ENCODE measurements around the gene MINAR1. TPM values are rescaled to one million over a fixed set of nuclear protein-coding genes. Genes with fewer than 3 reads are reported as not detected.

Gene MINAR1
- total and polyA plus RNA-seq, 9 donors, result 0.12 to 0.62 (median 0.23) TPM

DNA sequence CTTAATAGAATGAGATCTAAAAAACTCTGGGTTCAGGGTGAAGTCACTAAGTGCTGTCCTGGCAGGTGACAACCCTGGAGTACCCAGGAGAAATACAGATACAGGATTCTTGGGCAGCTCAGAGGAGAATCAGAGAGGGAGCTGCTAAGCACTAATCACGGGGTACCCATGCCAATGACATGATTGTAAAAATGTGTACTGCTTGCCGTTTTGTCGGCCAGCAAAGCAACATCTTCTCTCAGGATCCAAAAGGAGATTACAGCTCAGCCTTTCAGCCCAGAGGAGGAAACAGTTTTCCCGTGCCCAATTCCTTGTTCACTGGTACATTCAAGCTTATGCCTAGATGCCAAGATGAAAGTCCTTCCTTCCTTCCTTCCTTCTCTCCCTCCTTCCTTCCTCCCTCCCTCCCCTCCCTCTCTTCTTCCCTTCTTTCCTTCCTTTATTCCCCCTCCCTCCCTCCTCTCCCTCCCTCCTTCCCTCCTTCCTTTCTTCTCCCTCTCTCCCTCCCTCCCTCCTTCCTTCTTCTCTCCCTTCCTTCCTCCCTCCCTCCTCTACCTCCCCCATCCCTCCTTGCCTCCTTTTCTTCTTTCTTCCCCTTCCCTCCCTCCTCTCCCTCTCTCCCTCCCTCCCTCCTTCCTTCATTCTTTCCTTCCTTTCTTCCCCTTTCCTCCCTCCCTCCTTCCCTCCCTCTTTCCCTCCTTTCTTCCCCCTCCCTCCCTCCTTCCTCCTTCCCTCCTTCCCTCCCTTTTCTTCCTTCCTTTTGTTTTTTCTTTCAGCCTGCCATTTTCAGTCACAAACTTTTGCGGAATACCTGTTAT lies 4.1 kb upstream of the MINAR1 start:
- no peak for DNase-seq
- TF ChIP-seq, protein P1, sequence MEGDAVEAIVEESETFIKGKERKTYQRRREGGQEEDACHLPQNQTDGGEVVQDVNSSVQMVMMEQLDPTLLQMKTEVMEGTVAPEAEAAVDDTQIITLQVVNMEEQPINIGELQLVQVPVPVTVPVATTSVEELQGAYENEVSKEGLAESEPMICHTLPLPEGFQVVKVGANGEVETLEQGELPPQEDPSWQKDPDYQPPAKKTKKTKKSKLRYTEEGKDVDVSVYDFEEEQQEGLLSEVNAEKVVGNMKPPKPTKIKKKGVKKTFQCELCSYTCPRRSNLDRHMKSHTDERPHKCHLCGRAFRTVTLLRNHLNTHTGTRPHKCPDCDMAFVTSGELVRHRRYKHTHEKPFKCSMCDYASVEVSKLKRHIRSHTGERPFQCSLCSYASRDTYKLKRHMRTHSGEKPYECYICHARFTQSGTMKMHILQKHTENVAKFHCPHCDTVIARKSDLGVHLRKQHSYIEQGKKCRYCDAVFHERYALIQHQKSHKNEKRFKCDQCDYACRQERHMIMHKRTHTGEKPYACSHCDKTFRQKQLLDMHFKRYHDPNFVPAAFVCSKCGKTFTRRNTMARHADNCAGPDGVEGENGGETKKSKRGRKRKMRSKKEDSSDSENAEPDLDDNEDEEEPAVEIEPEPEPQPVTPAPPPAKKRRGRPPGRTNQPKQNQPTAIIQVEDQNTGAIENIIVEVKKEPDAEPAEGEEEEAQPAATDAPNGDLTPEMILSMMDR (IDR thresholded peaks at IDR 0.05), result no peak
- TF ChIP-seq POLR2A (IDR thresholded peaks at IDR 0.05) (no peak), EP300 (IDR thresholded peaks at IDR 0.05) (no peak)
- H3K9me3 ChIP-seq, result no peaks in the 10 kb centered on the region
- H3K27ac ChIP-seq, result no peak overlapping the region
- 65 to 69% (median 67%) methylated on average over 5 of the region's 5 CpGs for WGBS, 3 donors
- no peak overlapping the region for H3K4me3 ChIP-seq
- peaks cover 2% of the 10 kb centered on the region for H3K4me1 ChIP-seq (ENCODE audit: insufficient read depth)
- no peaks in the 10 kb centered on the region for H3K36me3 ChIP-seq
- intact Hi-C loops (cut with DNase I), result no loop called here
- H3K27me3 ChIP-seq, result no peaks in the 10 kb centered on the region

DNA sequence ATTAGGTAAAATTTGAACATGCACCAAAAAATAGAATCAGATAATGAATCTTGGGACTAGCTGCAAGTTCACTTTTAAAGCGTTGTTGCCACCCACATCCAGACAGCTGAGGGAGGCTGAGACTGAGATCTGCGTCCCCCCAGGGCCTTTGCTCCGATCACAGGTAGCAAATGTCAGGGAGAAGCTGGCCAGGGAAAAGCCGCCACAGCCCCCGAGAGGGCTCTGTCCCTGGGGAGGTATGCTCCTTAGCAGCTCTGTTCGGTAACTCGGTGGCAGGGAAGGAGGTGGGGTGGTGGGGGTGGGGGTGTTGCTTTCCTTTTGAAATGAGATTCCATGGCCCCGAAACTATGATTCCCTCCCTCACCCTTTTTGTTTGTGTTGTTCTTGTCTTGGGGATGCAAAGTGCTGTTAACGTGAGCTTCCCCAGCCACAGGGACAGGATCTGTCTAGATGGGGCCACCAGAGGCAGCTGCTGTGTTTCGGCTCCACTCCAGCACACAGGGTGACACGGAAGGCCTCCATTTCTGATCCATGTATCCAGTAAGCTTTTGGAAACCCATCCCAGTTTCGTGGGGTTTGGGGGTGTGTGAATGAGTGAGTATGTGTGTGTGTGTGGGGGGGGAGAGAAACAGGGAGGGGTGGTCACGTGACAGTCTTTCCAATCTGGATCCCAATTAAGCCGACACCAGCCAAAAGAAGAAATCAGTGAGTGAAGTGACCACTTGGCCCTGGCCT lies 1.1 kb upstream of the MINAR1 start:
- H3K4me1 ChIP-seq (ENCODE audit: insufficient read depth), result peaks cover 2% of the 10 kb centered on the region
- H3K4me3 ChIP-seq, result no peak overlapping the region
- H3K27ac ChIP-seq, result no peak overlapping the region
- intact Hi-C loops (cut with DNase I), result no loop called here
- no peak for DNase-seq
- no peaks in the 10 kb centered on the region for H3K36me3 ChIP-seq
- no peaks in the 10 kb centered on the region for H3K9me3 ChIP-seq
- TF ChIP-seq, protein P1 (IDR thresholded peaks at IDR 0.05), result no peak
- TF ChIP-seq EP300 (IDR thresholded peaks at IDR 0.05) (no peak), POLR2A (IDR thresholded peaks at IDR 0.05) (no peak)
- H3K27me3 ChIP-seq, result no peaks in the 10 kb centered on the region
- 27 to 34% (median 29%) methylated on average over 14 of the region's 14 CpGs for WGBS, 3 donors

DNA sequence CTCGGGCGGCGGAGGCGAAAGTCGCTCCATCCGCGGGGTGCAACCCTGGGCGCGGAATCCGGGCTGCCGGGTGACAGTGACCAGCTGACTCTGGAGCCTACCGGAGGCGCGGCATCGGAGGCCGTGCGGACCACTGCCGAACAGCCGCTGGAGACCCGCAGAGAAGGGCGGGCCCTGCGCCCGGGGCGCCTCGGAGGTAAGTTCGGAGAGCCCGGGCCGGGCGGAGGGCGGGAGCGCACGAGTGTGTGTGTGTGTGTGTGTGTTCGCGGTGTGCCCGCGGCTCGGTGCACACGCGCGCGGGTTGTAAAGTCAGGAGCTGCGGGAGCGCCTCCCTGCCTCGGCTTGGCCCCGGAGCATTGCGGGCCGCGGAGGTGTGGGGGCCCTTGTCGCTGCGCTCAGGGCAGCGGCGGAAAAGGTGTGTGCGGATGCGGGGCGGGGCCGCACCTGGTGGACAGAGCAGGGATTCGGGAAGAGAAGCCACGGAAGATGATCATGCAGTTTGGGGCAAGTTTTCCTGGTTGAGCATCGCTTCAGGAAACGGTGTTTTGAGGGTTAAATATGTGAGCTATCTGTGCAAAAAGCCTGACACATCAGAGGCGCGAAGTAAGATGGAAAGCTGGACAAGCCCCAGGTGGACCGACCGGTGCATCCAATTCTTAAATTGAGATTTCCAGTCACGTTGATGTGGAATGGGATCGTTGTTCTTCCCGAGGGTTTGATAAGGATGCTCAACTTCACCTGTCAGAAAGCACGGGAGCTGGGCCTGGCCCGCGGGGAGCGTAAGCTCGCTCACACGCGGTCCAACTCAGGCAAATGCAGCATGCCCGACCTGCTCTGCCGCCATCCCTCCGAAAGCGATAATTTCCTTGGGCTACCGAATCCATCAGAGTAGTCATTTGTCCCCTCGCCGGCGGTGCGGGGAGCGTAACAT lies 474 bp downstream of the MINAR1 start:
- no peak for DNase-seq
- Histone ChIP-seq H3K27ac (no peak overlapping the region), H3K36me3 (no peaks in the 10 kb centered on the region), H3K27me3 (no peaks in the 10 kb centered on the region), H3K4me1 (ENCODE audit: insufficient read depth) (peaks cover 2% of the 10 kb centered on the region), H3K4me3 (no peak overlapping the region), H3K9me3 (no peaks in the 10 kb centered on the region)
- TF ChIP-seq EP300 (IDR thresholded peaks at IDR 0.05) (no peak), POLR2A (IDR thresholded peaks at IDR 0.05) (no peak)
- TF ChIP-seq, protein P1 (IDR thresholded peaks at IDR 0.05), result no peak
- 3 to 7% (median 5%) methylated on average over 71 to 84 of the region's 84 CpGs for WGBS, 3 donors
- intact Hi-C loops (cut with DNase I), result no loop called here

Measured in ovary (tissue), 9 donors.